HG02798 (cell line): ENCODE measurements around the gene RSBN1L.
"Not testable (repeated sequence)": the region's sequence is repeated elsewhere in the genome, so short reads cannot be mapped to it uniquely, and the experiment has no call there.

Source experiments
- ATAC-seq: cut with Tn5 transposase; IDR thresholded peaks from one replicate; pipeline ENCODE4 v1.9.1; 2021; ENCODE audit warnings: mild to moderate bottlenecking; ENCODE audit not compliant: unreplicated experiment, poor library complexity

The RSBN1L gene

GRCh38 chr7:77696057-77696642, at the start of gene RSBN1L:
RSBN1L (plus strand) TSS chr7:77696459; CDS start chr7:77696470, 11 bp downstream.
- peak; percentile 98 for ATAC-seq

- no peak for ATAC-seq
Measured at GRCh38 chr7:77648742-77649338, 47.4 kb upstream of the RSBN1L start.

- no peak for ATAC-seq
Measured at GRCh38 chr7:77649716-77650349, 46.4 kb upstream of the RSBN1L start.

GRCh38 chr7:77651575-77652162, 44.6 kb upstream of the RSBN1L start:
- no peak for ATAC-seq

- ATAC-seq, result not testable (repeated sequence)
Measured at GRCh38 chr7:77652826-77653225, 43.4 kb upstream of the RSBN1L start.

- no peak for ATAC-seq
Measured at GRCh38 chr7:77653572-77653971, 42.7 kb upstream of the RSBN1L start.

- ATAC-seq, result no peak
Measured at GRCh38 chr7:77655356-77655755, 40.9 kb upstream of the RSBN1L start.

GRCh38 chr7:77655836-77656455, 40.3 kb upstream of the RSBN1L start:
- no peak for ATAC-seq

- no peak for ATAC-seq
Measured at GRCh38 chr7:77657427-77658224, 38.6 kb upstream of the RSBN1L start.

GRCh38 chr7:77658928-77659327, 37.3 kb upstream of the RSBN1L start:
- no peak for ATAC-seq

GRCh38 chr7:77661816-77662215, 34.4 kb upstream of the RSBN1L start:
- no peak for ATAC-seq

GRCh38 chr7:77662869-77663268, 33.4 kb upstream of the RSBN1L start:
- ATAC-seq, result no peak

GRCh38 chr7:77664715-77665114, 31.5 kb upstream of the RSBN1L start:
- ATAC-seq, result no peak

GRCh38 chr7:77665161-77665560, 31.1 kb upstream of the RSBN1L start:
- ATAC-seq, result no peak

GRCh38 chr7:77667459-77668086, 28.7 kb upstream of the RSBN1L start:
- no peak for ATAC-seq

GRCh38 chr7:77674878-77675277, 21.4 kb upstream of the RSBN1L start:
- peak; percentile 68 for ATAC-seq

GRCh38 chr7:77679608-77680007, 16.7 kb upstream of the RSBN1L start:
- ATAC-seq, result no peak

- ATAC-seq, result no peak
Measured at GRCh38 chr7:77680266-77680665, 16.0 kb upstream of the RSBN1L start.

GRCh38 chr7:77684030-77684429, 12.2 kb upstream of the RSBN1L start:
- no peak for ATAC-seq

- no peak for ATAC-seq
Measured at GRCh38 chr7:77685233-77685632, 11.0 kb upstream of the RSBN1L start.
